ENCODE data around the gene MTCL1.

The MTCL1 gene

GRCh38 chr18:8876887-8877286, 171.5 kb downstream of the MTCL1 start:
- Histone ChIP-seq H3K79me2 (ENCODE audit: insufficient read depth, low read length) (no peaks in the 10 kb centered on the region), H4K20me1 (ENCODE audit: insufficient read depth, low read length, poor library complexity, severe bottlenecking) (no peaks in the 10 kb centered on the region), H3K27me3 (ENCODE audit: insufficient read depth, low read length, poor library complexity, severe bottlenecking) (no peaks in the 10 kb centered on the region), H3K36me3 (ENCODE audit: insufficient read depth, low read length) (no peaks in the 10 kb centered on the region), H3K4me1 (ENCODE audit: insufficient read depth, low read length, poor library complexity, severe bottlenecking) (no peaks in the 10 kb centered on the region), H3K9me2 (replicated peaks; ENCODE audit: low read depth, low read length) (no peaks in the 10 kb centered on the region), H3K4me2 (ENCODE audit: low read depth, low read length, poor library complexity, severe bottlenecking) (no peak overlapping the region), H3K4me3 (ENCODE audit: low read length, poor library complexity, severe bottlenecking) (no peak overlapping the region), H2AFZ (ENCODE audit: low read length) (no peak overlapping the region), H3F3A (ENCODE audit: low read depth) (no peaks in the 10 kb centered on the region), H3K9ac (ENCODE audit: low read depth, low read length, poor library complexity, severe bottlenecking) (no peak overlapping the region), H3K9me3 (ENCODE audit: insufficient read depth, low read depth, low read length) (no peaks in the 10 kb centered on the region)
- no peak for TF ChIP-seq CTCF (conservative IDR thresholded peaks at IDR 0.05; ENCODE audit: low read length)
- no peak for TF ChIP-seq EZH2phosphoT487 (IDR thresholded peaks at IDR 0.05; ENCODE audit: borderline replicate concordance)

- Histone ChIP-seq H3K27me3 (ENCODE audit: insufficient read depth, low read length, poor library complexity, severe bottlenecking) (no peaks in the 10 kb centered on the region), H3K36me3 (ENCODE audit: insufficient read depth, low read length) (no peaks in the 10 kb centered on the region), H2AFZ (ENCODE audit: low read length) (no peak overlapping the region), H3K79me2 (ENCODE audit: insufficient read depth, low read length) (no peaks in the 10 kb centered on the region), H3F3A (ENCODE audit: low read depth) (no peaks in the 10 kb centered on the region), H3K9me2 (replicated peaks; ENCODE audit: low read depth, low read length) (no peaks in the 10 kb centered on the region), H3K9ac (ENCODE audit: low read depth, low read length, poor library complexity, severe bottlenecking) (no peak overlapping the region), H3K4me2 (ENCODE audit: low read depth, low read length, poor library complexity, severe bottlenecking) (no peak overlapping the region), H4K20me1 (ENCODE audit: insufficient read depth, low read length, poor library complexity, severe bottlenecking) (no peaks in the 10 kb centered on the region), H3K4me3 (ENCODE audit: low read length, poor library complexity, severe bottlenecking) (no peak overlapping the region), H3K4me1 (ENCODE audit: insufficient read depth, low read length, poor library complexity, severe bottlenecking) (no peaks in the 10 kb centered on the region), H3K9me3 (ENCODE audit: insufficient read depth, low read depth, low read length) (no peaks in the 10 kb centered on the region)
- no peak for TF ChIP-seq EZH2phosphoT487 (IDR thresholded peaks at IDR 0.05; ENCODE audit: borderline replicate concordance)
- TF ChIP-seq CTCF (conservative IDR thresholded peaks at IDR 0.05; ENCODE audit: low read length) = no peak
Measured at GRCh38 chr18:8881103-8881502, 175.7 kb downstream of the MTCL1 start.

Measured in Loucy (cell line).